KBM-7 (cell line): ENCODE measurements around the gene ADARB2.

Experiments used
- DNase-seq: peaks from one replicate; pipeline ENCODE4 v3.0.0-alpha.2; 2015
- in situ Hi-C: fragments of 300-500 bp; cut with MboI; formaldehyde crosslinking; loops from 2 replicates; pipeline ENCODE4 v1.14.3; 2020; ENCODE audit warnings: low sequenced_read_pairs, low pct_unique_long_range_greater_than_20kb, mixed read lengths

The ADARB2 gene

DNA sequence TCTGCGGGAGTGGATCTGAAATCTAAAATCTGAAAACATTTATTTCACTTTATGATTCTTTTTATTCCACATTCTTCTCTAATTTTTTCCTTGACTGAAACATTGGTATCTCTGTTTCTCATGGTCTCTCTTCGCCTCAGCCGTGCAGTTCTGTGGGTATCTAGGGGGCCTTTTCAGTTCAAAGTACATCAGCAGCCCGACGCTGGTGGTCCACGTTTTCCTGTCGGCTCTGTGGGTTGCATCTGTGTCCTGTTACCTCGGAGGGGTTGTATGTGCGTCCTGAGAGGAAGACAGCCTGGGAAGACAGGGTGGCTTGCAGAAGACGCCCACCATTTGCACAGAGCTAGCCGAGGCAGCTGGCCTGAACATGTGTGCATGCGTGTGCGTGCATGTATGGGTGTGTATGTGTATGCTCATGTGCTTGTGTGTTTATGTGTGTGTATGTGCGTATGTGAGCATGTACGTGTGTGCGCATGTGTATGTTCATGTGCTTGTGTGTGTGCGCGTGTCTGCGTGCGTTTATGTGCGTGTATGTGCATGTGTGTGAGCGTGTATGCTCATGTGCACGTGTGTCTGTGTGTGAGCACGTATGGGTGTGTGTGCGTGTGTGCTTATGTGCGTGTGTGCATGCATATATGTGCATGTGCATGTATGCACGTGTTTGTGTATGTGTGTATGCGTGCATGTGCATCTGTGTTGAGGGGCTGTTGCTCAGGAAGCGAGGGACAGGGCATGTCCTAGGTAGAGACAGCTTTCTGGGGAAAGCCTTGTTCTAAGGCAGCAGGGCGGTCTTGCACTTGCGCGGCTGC is 211.8 kb downstream of the ADARB2 start:
- no peak for DNase-seq
- in situ Hi-C loops: no loop called here

GRCh38 chr10:1524540-1524939 is 212.8 kb downstream of the ADARB2 start:
- in situ Hi-C loops: no loop called here
- no peak for DNase-seq

DNA sequence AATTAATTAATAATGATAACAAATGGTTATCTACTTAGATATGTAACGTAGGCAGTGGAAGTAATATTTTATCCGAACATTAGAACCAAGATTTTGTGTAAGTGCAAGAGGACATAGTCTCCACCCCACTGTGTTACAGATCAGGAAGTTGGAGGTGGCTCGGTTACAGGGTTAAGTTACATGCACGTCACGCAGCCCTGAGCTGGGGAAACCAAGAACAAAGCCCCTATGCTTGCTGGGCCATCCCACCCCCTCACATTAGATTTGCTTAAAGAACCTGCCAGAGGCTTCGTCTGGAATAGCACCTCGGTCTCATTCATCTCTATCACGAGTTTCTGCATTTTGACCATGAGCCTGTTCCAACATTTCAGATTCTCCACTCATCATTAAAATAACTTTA is 214.1 kb downstream of the ADARB2 start:
- in situ Hi-C loops: no loop called here
- DNase-seq: no peak

GRCh38 chr10:1522237-1522636 is 215.1 kb downstream of the ADARB2 start:
- no peak for DNase-seq
- in situ Hi-C loops: no loop called here

GRCh38 chr10:1521741-1522140 is 215.6 kb downstream of the ADARB2 start:
- DNase-seq: no peak
- in situ Hi-C loops: no loop called here

DNA sequence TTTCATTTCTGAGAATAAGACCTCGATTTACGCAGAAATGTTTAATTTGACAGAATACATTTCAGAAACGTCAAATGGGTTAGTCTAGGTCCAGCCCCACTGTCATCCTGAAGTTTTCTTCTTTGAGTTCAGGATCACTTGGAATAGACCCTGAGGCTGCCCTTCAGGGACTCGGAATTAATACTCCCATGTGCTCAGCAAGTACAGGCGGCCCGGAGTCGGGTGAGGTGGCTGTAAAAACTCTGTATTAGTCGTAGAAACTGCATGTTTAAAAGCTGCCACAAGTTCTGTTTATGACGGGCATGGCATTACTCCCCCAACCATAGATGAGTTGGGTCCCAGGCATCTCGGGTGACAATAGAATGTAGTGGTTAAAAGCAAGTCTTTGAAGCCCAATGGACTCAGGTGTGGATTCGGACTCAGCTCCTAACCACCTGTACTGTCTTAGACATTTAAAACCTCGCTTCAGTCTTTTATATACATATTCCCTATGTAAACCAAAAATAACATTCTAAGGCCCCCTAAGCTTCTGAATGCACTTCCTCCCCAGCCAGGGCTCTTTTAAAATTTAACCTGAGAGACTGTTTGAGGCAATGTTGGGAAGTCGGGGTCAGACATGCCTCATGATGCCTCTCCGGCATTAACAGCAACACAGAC is 216.3 kb downstream of the ADARB2 start:
- in situ Hi-C loops: no loop called here
- DNase-seq: no peak

GRCh38 chr10:1519391-1519790 is 217.9 kb downstream of the ADARB2 start:
- in situ Hi-C loops: no loop called here
- DNase-seq: no peak

DNA sequence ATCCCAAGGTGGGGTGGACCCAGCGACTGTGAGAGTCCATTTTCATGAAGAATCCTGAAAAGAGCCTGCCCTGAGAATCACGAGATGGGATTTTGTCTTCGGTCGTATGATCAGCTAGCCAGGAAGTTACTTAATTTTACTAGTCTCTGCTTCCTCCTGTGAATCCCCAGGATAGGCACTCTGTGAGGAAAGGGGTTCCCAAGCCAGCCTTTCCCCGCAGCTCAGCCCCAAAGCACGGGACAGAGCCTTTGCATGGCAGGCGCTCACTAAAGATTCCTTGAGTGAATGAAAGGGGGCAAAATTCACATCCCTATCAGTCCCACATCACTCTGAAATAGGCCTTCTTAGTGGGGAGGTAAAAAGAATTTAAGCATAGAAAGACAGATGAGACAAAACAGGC is 219.6 kb downstream of the ADARB2 start:
- DNase-seq: no peak
- in situ Hi-C loops: no loop called here

DNA sequence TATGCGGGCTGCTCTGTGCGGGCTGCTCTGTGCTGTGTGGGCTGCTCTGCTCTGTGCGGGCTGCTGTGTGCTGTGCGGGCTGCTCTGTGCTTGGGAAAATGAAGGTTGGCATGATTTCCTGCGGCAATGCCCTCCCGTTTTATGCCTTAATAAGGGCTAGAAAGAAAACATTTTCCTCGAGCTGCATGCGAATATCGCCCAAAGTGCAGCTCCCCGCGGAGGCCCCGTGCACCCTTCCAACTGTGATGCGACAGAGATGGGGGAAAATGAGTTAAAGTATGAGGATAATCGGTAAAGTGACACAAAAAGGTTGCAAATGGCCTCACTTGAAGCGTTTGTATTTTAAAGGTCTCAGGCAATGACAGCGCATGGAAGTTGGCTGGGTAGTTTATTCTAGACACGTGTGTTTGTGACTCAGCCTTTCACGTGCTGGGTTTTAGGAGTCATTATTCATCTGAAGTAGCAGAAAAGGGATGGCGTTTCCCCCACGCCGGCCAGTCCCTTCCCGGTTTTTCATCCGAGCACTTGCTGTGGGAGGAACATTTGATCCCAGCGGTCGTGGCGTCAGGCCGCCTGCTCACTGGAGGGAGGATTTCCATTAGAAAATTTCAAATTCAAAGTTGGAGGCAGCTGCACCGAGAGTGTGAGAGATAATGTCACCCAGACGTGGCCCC is 220.7 kb downstream of the ADARB2 start:
- in situ Hi-C loops: no loop called here
- no peak for DNase-seq

- in situ Hi-C loops: no loop called here
- DNase-seq: no peak
Measured at GRCh38 chr10:1515780-1516491, 221.4 kb downstream of the ADARB2 start.

GRCh38 chr10:1515121-1515779 is 222.1 kb downstream of the ADARB2 start:
- no peak for DNase-seq
- in situ Hi-C loops: no loop called here

DNA sequence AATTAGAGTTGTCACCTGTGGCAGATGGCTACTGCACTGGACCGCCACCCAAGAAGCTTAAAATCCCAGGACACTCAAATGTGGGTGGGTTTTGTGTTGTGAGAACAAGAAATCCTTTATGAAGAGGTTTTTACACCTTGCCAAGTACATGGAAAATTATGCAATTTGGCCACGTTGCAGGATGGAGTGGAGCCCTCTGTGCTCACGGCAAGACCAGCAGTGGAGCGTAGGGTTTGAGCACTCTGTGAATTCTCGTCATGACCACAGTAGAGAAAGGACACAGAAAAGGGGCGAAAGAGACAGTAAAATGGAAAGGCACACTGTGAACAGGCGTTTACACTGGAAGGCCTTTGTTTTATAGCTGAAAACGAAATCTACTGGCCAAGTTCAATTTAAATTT is 222.6 kb downstream of the ADARB2 start:
- no peak for DNase-seq
- in situ Hi-C loops: no loop called here

- in situ Hi-C loops: no loop called here
Measured at GRCh38 chr10:1513221-1513620, 224.1 kb downstream of the ADARB2 start.

DNA sequence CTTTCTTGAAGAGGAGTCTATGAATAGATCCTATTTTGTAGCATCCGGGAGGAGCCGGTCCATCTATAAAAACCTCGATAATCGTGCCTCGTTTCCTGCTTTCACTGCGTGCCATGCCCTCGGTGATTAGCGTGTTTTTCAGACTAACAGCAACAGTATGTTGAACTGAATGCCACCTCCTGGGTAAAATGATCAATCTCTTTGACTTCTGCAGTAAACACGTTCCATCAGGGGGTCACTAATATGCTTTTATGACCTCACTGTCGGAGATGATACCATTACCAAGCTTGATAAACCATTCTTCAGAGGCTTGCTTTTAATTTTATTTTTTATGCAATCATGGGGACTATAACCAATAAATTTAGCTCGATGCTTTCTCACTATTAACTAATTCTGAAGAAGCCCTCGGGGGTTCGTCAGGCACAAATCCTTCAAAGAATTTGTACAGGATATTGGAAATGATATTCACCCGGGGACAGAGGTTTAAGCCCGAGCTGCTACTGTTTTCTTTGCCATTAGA is 228.3 kb downstream of the ADARB2 start:
- DNase-seq: no peak
- in situ Hi-C loops: no loop called here

More at GRCh38 chr10:1513221-1513620, 224.1 kb downstream of the ADARB2 start:
- no peak for DNase-seq

- in situ Hi-C loops: no loop called here
- DNase-seq: no peak
Measured at GRCh38 chr10:1508096-1508495, 229.2 kb downstream of the ADARB2 start.

DNA sequence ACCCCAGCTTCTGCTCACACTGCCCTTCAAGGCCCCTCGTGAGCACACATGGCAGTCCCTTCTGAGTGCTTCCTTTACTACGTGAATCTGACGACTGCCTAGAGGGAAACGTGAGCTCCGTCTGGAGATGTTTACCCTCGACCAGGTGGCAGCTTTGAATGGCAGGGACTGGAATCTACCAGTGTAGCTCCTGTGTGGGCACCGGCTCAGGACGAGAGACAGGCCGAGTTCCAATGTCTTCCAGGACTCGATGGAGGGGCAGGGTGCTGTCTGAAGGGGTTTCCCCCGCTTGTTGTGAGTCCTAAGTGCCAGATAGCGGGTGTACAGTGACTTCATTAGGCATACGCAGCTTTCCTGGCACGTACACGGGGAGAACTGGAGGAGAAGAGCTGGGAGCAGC is 229.9 kb downstream of the ADARB2 start:
- in situ Hi-C loops: no loop called here

DNA sequence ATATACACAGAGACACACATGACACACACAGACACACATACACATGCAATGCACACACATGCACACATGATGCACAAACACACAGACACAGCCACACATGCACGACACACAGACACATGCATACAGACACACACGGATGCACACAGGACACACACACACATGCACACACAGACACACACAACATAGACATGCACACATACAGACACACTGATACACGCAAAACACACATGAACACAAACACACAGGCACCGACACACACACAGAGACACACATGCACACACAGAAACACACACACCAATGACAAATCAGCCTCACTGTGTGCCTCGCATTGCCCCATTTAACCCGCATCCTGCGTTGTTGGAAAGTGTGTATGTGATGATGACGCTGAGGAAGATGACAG is 232.4 kb downstream of the ADARB2 start:
- in situ Hi-C loops: no loop called here
- DNase-seq: no peak

More for the DNA sequence above, 229.9 kb downstream of the ADARB2 start:
- no peak for DNase-seq

- in situ Hi-C loops: no loop called here
- DNase-seq: no peak
Measured at GRCh38 chr10:1504286-1504685, 233.0 kb downstream of the ADARB2 start.

DNA sequence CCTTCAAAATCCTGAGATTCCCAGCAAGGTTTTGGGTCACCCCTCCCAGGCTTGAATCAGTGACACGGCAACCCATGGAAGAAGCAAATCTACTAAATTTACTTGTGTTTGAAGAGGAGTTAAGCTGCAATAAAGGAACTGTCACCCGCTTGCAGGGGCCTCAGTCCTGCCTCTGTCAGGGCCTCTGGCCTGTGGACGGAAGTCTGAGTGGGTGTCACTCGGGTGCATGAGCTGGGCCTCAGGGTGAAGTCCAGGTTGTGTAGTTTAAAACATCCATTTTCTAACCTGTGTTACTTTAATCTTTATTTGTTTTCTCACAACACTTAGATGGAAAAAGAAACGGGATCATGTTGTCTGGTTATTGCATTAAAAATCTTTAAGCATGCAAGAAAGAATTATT is 234.9 kb downstream of the ADARB2 start:
- in situ Hi-C loops: no loop called here
- no peak for DNase-seq
